Activated CD8-positive, alpha-beta memory T cell treated with anti-CD3 and anti-CD28 coated beads for 48 hours (primary cell): Measurements from ENCODE around the gene ARL6IP4.

Source experiments
- DNase-seq, 3 experiments: peaks; one replicate each; pipeline ENCODE4 v3.0.0-alpha.2; 2020; ENCODE audit warnings: low read depth in 2 of 3, low spot score in 2 of 3

Gene ARL6IP4

GRCh38 chr12:122989874-122990419 lies 9.5 kb downstream of the ARL6IP4 start:
- no peak for DNase-seq

GRCh38 chr12:122990561-122990960 lies 10.1 kb downstream of the ARL6IP4 start:
- no peak for DNase-seq

- DNase-seq: no peak
These were observed 10.6 kb downstream of the ARL6IP4 start for GRCh38 chr12:122990961-122991622.

GRCh38 chr12:122991623-122992275 lies 11.3 kb downstream of the ARL6IP4 start:
- no peak for DNase-seq

GRCh38 chr12:122992386-122992785 lies 11.9 kb downstream of the ARL6IP4 start:
- DNase-seq: no peak

GRCh38 chr12:122994140-122994675 lies 13.7 kb downstream of the ARL6IP4 start:
- DNase-seq: no peak

GRCh38 chr12:122994781-122995502 lies 14.5 kb downstream of the ARL6IP4 start:
- no peak for DNase-seq

- no peak for DNase-seq
These were observed 15.2 kb downstream of the ARL6IP4 start for GRCh38 chr12:122995503-122996187.

- no peak for DNase-seq
These were observed 15.7 kb downstream of the ARL6IP4 start for GRCh38 chr12:122996188-122996601.

- no peak for DNase-seq
These were observed 16.3 kb downstream of the ARL6IP4 start for GRCh38 chr12:122996621-122997342.

- no peak for DNase-seq
These were observed 17.1 kb downstream of the ARL6IP4 start for GRCh38 chr12:122997343-122998250.

GRCh38 chr12:122998316-122998715 lies 17.8 kb downstream of the ARL6IP4 start:
- DNase-seq: no peak

- no peak for DNase-seq
These were observed 18.9 kb downstream of the ARL6IP4 start for GRCh38 chr12:122999196-122999946.

GRCh38 chr12:122999986-123000420 lies 19.5 kb downstream of the ARL6IP4 start:
- DNase-seq: no peak

- DNase-seq: no peak
These were observed 20.1 kb downstream of the ARL6IP4 start for GRCh38 chr12:123000578-123000977.

GRCh38 chr12:123001464-123001863 lies 21.0 kb downstream of the ARL6IP4 start:
- no peak for DNase-seq

GRCh38 chr12:123003257-123003656 lies 22.8 kb downstream of the ARL6IP4 start:
- DNase-seq: no peak

GRCh38 chr12:123004287-123004686 lies 23.8 kb downstream of the ARL6IP4 start:
- DNase-seq: no peak
